NOMO-1 treated with DMSO at 0.1 percent for 48 hours (cell line): ENCODE results near the gene COLQ.
A peak's percentile ranks its signal among the peaks of the same experiment; 100 is the strongest.

Source experiments
- DNase-seq: peaks from one replicate; lab custom pipeline; 2025; ENCODE audit not compliant: unreplicated experiment; lab: John Stamatoyannopoulos, UW

The COLQ gene

DNA sequence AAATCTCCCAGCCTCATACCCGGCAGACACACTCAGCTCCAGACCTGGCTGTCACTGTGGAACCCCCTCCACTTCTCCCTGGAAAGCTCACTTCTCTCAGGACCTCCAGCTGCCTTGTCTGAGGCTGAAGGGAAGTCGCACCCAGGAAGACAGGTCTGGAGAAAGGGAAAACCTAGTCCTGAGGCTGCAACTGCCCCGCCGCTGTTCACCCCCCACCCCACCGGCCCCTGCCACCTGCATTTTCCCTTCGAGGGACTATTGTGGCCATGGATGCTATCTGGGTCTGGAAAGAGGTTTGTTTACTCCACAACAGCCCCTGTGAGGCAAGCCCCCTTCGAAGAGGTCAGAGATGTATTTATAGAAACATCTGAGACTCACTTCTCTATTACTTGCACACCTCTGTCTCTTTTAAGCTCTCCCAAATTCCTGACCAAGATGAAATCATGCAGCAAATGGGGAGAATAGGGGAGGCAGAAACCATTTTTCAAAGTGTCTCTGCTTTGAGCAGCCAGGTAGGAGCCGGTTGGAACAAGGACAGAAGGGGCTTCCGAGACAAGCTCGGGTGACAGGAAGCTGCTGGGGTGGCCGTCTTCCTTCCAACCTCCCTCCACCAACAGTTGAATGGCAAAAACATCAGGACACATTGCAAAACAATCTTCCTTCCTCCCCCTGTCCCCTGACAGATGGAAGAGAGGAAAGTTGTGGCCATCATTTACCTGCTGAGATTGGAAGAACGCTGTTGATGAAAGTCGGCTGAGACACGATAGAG is 518 bp downstream of the COLQ start:
- peak; percentile 45 for DNase-seq

- DNase-seq = peak; percentile 27
Measured at GRCh38 chr3:15520185-15520584, 1.3 kb downstream of the COLQ start.

- DNase-seq = no peak
Measured at GRCh38 chr3:15519096-15519495, 2.4 kb downstream of the COLQ start.

- no peak for DNase-seq
Measured at GRCh38 chr3:15514663-15515340, 6.7 kb downstream of the COLQ start.

- no peak for DNase-seq
Measured at GRCh38 chr3:15513810-15514662, 7.5 kb downstream of the COLQ start.

DNA sequence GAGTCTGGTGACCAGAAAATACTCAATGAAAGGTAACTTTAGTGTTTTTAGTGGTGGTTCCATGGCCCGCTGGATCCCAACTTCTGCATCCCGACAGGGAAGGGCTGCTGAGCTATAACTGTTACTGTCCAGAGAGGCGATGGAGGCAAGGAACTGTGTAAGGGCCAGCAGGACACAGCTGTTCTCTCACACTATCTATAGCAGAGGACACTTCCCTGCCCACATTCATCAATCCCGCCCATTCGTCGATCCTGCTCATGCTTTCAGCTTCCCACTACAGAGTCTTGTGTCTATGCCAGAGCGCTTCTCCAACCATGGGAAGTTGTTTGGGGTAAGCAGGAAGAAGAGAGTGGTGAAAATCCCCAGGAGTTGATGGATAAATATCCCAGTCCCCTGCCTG is 8.4 kb downstream of the COLQ start:
- DNase-seq = no peak

GRCh38 chr3:15512166-15512565 is 9.3 kb downstream of the COLQ start:
- DNase-seq = no peak

DNA sequence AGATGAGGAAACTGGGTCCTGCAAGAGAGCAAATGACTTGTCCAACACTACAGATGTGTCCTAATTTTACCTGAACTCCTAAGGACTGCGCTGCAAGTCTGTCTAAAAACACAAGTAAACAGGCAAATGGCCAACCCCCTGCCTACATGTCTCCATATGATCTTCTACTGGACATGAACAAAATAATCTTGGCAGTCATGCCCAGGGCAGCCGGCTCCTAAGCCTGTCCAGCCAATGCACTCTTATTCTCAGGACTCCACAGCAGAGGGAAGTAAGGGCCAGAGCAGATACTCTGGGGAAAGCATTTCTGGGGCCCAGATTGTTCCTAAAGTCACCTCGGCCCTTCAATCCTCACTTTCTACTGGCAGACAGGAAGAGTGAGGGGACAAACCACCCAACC is 10.3 kb downstream of the COLQ start:
- DNase-seq = no peak

- DNase-seq = no peak
Measured at GRCh38 chr3:15510493-15510892, 11.0 kb downstream of the COLQ start.

- DNase-seq = no peak
Measured at GRCh38 chr3:15506571-15506970, 14.9 kb downstream of the COLQ start.

DNA sequence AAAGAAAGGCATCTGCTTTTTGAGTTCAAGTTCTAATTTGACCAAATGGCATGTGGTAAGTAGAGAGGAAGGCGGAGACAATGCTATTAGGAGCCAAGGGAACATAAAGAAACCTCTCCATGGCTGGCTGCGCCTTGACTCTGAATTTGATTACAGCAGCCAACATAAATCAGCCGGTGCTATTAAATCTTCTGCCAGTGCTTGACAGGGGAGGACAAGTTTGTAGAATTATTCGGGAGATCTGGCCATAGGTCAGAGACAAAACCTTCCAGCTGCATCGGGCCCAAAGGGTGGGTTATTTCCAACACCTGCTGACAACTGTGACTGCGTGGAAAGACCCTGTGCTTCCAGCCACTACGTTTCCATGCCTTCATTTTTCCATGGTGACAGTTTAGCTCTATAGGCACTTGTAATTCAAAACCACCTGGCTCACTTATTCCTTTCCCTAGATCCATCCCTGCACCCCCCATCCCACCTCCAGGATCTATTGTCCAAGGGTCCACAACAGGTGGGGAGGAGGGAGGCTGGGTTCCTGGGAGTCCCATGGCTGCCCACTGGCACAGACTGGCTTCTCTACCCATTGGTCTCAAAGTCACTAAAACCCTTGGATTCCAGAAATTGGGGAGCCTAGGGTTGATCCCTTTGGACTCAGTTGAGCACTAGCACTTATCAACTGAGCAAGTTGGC is 15.9 kb downstream of the COLQ start:
- no peak for DNase-seq

DNA sequence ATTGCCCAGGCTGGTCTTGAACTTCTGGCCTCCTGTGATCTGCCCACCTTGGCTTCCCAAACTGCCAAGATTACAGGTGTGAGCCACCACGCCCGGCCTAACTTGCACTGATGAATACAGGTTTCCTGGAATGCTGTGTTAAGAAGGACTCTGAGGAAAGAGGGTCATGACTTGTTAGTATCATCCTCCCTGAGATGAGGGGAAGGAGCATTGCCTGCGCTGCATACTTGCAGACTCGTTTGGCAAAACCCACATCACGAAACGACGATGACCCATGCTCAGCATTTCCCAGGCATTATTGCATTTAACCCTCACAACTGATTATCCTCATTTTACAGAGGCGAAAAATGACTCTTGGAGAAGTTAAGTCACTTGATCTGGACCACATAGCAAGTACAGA is 18.9 kb downstream of the COLQ start:
- DNase-seq = no peak

GRCh38 chr3:15501126-15501525 is 20.4 kb downstream of the COLQ start:
- no peak for DNase-seq

DNA sequence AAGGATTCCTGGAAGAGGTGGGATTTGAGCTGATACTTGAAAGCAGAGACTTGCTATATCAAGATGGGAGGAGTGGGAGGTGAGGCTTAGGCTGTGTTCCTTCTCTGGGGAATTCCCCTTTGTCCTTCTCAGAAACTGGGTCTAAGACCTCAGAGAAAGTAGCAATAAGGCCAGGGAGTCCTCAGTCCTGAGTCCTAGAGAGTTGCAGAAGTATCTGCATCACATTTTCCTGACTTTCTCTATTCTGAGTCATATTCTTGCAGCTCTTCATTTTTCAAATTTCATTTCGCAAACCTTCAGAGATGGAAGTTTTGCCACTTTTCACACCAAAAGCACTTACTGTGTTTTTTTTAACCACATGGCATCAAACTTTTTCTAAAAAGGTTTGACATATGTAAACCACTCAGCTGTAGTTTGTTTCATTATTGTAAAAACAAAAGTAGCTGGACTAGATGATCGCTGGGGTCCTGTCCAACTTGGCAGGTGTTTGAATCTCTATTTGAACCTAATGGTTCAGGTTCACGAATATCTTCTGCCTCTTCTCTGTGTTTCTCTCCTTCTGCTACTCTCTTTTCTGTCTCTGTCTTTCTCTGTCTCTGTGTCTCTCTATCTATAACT is 21.3 kb downstream of the COLQ start:
- DNase-seq = no peak

- DNase-seq = no peak
Measured at GRCh38 chr3:15499536-15499935, 22.0 kb downstream of the COLQ start.

- no peak for DNase-seq
Measured at GRCh38 chr3:15498431-15499214, 22.9 kb downstream of the COLQ start.

DNA sequence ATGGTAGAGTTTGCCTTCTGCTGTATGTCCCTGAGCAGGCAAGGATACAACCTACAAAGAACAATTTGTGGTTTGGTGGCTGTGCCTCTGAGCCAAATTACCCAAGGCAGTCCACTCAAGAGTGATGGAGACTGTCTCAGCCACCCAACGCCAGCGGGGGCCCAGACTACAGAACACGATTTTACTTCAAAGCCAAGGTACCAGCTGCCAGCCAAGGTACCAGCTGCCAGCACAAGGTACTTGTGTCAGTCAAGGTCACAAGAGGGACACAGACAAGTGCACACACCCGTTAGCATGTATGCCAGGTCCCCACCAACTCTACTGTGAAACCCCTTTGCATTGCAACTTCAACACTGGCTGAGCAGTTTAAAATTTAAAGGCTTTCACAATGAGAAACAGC is 23.5 kb downstream of the COLQ start:
- no peak for DNase-seq

DNA sequence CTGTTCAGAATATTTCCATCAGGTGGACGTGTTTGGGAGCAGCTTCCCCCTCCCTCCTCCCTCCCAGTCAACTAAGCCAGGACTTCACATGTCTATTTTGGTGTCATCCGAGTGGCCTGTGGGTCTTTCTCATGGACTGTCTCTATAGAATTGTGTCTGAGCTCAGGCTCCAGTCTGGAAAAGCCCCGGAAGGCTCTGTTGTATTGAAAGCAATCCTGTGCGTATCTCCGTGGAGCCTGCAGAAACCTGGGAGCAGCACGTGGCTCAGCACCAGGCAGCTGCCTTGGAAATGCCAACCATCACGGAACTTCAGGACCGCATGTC is 25.2 kb downstream of the COLQ start:
- DNase-seq = no peak

DNA sequence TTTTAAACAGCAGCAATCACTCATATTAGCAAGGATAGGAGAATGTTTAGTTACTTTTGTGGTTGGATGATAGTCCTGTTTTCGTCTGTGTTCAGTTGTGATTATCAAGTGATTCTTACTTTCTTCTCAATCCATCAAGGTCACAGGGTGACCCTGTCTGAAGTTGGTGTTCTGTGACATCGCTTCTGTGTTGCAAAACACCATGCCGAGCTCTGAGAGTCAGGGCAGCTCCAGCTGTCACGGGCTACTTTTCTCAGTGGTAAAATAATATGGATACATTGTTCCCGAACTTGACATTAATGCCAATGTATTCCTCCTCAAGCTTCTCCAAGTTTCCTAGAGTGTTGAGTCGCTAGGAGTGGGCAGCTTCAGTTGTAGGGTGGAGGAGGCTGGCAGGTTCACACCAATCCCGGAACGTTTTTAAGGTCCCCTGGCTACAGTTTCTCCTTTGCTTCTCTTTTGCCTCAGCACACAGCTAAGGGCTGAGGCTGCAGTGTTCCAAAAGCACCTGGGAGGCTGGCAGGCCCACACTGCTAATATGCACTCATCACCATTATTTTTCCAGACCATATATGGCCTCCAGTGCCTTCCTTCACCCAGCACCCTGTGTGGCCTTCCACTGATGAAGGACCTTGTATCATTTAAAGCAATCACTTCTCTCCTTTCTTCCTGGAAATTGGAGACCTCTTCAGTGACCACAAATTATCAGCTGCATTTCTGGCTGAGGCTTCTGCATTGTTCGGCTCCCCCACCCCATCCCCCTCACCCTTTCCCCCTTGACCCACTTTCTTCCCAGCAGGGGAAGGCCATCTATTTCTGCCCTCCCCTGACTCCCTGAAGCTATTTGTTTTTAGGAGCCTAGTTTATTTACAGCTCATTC is 25.8 kb downstream of the COLQ start:
- no peak for DNase-seq
